HG02763 (cell line): Measurements from ENCODE around the gene LIMK2.
"Not testable (repeated sequence)": the region's sequence is repeated elsewhere in the genome, so short reads cannot be mapped to it uniquely, and the experiment has no call there.

ENCODE experiments used
- ATAC-seq: cut with Tn5 transposase; IDR thresholded peaks from one replicate; pipeline ENCODE4 v1.9.1; 2021; ENCODE audit warnings: mild to moderate bottlenecking, moderate library complexity; ENCODE audit not compliant: unreplicated experiment

The LIMK2 gene

DNA sequence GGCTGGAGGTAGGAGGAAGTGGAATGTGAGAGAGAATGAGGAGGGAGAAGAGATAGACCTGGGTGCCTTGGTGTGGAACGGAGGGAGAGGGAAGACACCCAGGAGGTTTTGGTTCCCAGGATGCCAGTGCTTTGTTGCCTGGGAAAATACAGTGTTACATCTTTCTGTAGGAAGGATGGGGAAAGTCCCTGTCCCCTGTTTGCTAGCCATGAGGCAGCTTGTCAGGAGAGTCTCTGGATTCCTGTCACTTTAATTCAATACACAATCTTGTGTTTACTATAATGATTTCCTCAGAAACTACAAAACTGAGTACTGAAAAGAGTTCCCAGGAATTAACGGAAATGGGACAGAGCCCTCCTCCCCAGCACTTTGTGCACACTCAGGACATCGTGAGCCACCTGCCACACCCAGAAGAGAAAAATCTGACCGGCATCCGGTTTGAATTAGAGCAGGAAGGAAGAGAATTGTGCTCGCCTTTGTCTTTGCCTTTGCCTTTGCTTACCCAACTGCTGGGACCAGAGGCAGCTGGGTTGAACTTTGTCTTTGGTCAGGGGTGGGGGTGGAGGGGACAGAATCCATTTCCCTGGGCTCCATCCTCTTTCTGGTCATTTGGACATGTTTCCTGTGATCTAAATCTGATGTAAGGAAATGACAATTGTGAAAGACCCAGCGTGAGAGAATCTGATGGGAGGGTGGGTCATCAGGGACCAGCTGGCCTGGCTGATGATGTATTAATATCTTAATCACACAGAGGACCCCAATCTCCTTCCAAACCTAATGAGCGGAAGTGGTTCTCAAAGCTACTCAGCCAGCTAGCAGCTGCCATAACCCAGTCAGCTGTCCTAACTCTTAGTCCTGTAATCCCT lies 1.3 kb upstream of the LIMK2 start:
- ATAC-seq = no peak

DNA sequence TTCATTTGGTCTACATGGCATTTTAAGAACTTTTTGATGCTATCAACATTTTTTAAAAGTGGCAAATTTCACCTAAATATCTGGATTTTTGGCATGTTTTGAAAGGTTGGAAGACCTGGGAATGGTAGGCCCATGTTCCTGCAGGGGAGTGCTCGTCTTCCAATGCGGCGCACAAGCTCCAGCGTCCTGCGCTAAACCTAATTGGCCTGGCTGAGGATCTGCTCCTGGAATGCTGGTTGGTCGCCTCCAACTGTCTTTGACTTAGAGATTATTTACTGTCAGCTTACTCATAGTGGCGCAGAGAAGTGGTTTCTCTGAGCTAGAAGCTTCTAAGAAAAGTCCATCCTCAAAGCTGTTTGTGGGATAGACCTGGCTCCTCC lies 626 bp upstream of the LIMK2 start:
- ATAC-seq = no peak

- ATAC-seq = no peak
These were observed 908 bp downstream of the LIMK2 start for GRCh38 chr22:31212783-31213629.

GRCh38 chr22:31215018-31215535 lies 3.0 kb downstream of the LIMK2 start:
- no peak for ATAC-seq

DNA sequence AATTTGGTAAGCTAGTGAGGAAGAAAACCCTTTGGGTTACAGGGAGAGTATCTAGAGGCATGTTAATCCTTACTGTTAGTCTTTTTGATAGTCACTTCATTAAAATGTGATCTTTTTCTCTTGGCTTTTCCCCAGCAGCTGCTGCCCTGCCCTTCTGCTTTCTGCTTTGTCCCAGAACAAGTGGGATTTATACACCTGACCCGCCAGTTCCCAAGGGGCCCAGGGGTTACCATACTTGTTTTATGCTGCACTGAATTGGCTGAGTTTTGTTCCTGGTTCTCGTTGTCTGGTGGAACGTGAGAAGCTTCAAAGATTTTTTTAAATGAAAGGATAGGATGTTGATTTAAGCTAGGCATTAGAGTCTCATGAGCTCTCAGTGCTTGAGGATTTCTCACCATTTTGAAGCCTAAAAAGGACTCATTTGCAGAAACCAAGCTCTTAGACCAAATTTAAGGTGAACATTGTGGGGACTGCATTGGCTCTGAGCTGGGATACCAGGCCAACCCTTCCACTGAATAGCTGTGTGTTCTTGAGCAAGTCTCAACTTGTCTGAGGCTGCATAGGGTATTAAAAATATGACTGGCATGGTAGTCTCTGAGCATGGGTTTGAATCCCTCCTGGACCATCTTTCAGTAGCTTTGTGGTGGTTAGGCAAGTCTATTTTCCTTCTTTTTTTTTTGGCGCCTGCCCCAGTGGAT lies 6.6 kb downstream of the LIMK2 start:
- no peak for ATAC-seq

GRCh38 chr22:31221084-31221483 lies 9.0 kb downstream of the LIMK2 start:
- no peak for ATAC-seq

DNA sequence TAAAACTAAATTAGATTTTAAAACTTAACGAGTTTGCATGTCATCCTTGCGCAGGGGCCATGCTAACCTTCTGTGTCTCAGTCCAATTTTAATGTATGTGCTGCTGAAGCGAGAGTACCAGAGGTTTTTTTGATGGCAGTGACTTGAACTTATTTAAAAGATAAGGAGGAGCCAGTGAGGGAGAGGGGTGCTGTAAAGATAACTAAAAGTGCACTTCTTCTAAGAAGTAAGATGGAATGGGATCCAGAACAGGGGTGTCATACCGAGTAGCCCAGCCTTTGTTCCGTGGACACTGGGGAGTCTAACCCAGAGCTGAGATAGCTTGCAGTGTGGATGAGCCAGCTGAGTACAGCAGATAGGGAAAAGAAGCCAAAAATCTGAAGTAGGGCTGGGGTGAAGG lies 10.6 kb downstream of the LIMK2 start:
- ATAC-seq = no peak

DNA sequence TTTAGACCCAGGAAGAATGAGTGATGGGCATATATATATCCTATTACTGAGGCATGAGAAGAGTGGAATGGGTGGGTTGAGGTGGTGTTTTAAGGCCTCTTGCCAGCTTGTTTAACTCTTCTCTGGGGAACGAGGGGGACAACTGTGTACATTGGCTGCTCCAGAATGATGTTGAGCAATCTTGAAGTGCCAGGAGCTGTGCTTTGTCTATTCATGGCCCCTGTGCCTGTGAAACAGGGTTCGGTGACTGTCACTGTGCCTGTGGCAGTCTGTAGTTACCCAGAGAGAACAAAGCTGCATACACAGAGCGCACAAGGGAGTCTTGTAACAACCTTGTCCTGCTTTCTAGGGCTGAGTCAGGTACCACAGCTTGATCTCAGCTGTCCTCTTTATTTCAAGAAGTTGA lies 11.7 kb downstream of the LIMK2 start:
- no peak for ATAC-seq

DNA sequence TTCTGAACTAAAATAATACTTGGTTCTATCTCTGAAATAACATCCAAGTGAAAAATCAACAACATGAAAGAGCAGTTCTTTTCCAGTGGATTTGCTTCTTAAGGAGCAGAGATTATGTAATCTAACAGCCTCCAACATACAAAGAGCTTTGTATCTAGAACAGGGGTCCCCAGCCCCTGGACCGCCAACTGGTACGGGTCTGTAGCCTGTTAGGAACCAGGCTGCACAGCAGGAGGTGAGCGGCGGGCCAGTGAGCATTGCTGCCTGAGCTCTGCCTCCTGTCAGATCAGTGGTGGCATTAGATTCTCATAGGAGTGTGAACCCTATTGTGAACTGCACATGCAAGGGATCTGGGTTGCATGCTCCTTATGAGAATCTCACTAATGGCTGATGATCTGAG lies 12.6 kb downstream of the LIMK2 start:
- not testable (repeated sequence) for ATAC-seq

- no peak for ATAC-seq
These were observed 15.1 kb downstream of the LIMK2 start for GRCh38 chr22:31227186-31227585.

- ATAC-seq = no peak
These were observed 17.4 kb downstream of the LIMK2 start for GRCh38 chr22:31229402-31230079.

GRCh38 chr22:31230155-31230870 lies 18.2 kb downstream of the LIMK2 start:
- ATAC-seq = no peak

GRCh38 chr22:31230871-31231621 lies 18.9 kb downstream of the LIMK2 start:
- ATAC-seq = no peak

DNA sequence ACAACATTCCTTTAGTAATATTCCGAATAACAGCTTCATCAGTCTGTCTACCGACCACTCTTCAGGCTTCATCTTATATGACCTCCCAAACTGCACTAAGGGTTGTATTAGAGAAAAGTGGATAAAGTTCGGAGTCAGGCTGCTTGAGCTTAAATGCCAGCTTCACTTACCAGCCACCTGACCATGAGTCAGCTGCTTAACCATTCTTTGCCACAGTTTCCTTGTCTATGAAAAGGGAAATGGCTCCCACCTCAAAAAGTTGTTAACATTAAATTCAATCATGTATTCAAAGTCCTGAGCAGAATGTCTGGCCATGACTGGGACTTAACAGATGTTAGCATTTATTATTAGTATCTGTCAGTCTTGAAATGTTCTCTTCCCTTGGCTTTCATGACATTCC lies 20.9 kb downstream of the LIMK2 start:
- ATAC-seq = no peak

DNA sequence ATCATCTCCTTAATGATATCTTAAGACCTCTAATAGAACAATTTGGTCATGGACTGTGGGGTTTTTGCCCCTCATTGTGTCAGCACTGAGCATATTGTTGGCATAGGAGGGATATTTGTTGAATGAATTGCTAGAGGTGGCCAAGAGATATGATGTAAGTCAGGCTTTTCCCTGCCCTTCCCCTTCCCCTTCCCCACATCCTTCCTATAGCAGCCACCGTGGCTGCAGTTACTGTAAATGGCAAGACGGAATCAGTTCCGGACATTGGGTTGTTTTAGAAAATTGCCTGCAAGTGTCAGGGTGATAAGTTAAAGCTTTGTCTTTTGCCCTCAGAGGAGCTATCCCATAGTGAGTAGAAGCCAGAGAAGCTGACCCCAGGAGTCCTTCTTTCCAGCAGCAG lies 23.0 kb downstream of the LIMK2 start:
- ATAC-seq = no peak

DNA sequence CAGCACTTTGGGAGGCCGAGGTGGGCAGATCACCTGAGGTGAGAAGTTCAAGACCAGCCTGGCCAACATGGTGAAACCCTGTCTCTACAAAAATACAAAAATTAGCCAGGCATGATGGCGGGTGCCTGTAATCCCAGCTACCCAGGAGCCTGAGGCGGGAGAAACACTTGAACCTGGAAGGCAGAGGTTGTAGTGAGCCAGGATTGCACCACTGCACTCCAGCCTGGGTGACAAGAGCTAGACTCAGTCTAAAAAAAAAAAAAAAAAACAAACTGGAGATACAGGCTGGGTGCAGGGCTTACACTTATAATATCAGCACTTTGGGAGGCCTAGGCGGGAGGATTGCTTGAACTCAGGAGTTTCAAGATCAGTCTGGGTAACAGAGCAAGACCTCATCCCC lies 23.9 kb downstream of the LIMK2 start:
- not testable (repeated sequence) for ATAC-seq

DNA sequence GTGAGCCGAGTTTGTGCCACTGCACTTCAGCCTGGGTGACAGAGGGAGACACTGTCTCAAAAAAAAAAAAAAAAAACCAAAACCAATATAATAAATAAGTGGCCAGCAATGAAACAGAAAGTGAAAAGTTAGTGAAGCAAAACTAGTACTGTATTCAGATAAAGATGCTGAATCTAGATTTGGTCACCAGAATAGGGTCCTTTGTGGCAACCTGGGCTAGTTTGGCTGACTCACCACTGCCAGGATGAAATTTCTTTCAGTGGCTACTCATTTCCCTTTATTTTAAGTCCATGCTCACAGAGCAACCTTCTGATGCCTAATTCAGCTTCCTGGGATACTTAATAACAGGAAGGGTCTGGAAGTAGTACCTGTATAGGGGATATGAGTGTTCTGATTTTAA lies 26.0 kb downstream of the LIMK2 start:
- no peak for ATAC-seq

DNA sequence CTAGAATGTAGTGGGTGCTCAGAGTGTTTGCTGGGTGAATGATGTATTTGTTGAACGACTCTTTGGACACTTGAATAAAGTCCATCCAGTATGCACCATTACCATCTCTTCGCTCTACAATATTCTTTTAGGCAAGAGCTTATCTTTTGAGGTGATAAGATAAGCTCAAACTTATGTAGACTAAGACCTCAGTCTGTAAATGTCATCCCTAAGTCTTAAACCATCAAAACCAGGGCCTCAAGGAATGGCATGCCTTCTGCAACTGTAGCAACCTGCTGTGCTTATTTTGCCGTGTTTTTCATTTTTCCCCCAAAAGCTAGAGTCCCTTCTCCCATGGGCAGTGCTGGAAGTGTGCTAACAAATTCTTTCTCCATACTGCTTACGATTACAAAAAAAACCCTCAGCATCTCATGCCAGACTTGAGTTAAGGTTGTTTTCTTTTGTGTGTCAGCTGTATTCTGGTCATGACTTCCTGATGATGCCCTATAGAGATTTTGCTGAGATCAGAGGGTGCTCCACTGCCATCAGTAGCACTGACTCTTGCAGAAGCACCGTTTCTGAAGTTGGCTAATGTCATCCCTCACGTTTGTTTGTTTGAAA lies 27.8 kb downstream of the LIMK2 start:
- ATAC-seq = no peak

DNA sequence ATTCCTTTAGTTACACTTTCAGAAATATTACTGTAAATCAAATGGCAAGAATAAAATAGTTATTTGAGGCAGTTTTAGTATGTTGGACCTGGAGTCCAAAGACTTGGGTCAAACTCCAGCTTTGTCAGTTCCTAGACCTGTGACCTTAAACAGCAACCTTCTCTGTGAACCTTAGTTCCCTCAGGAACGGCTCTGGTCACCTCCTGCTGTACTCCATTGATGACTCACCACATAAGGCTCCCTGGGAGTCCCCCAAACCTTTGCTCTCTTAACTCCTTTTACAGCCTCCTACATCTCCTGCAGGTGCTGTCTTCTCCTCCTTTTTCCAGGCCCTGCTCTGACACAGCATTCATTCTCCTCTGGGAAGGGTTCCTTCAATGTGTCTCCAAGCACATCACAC lies 29.1 kb downstream of the LIMK2 start:
- ATAC-seq = no peak
